CD4-positive, alpha-beta T cell treated with Interferon alpha-2 for 1 hour (primary cell): ENCODE results near the gene RCVRN.

ENCODE experiments used
- DNase-seq, 2 donors: peaks; one replicate each; pipeline ENCODE4 v3.0.0-alpha.2; 2020 to 2022

The RCVRN gene

GRCh38 chr17:9905078-9905415, at the start of gene RCVRN:
TSS of gene RCVRN (minus strand) at chr17:9905271. CDS start at chr17:9905180, 91 bp downstream.
- no peak for DNase-seq

- DNase-seq, result no peak
Measured at GRCh38 chr17:9953492-9953891, 48.4 kb upstream of the RCVRN start.

- DNase-seq, result no peak
Measured at GRCh38 chr17:9951803-9952202, 46.7 kb upstream of the RCVRN start.

GRCh38 chr17:9948928-9949327, 43.9 kb upstream of the RCVRN start:
- no peak for DNase-seq

- no peak for DNase-seq
Measured at GRCh38 chr17:9944704-9945103, 39.6 kb upstream of the RCVRN start.

GRCh38 chr17:9943343-9943742, 38.3 kb upstream of the RCVRN start:
- no peak for DNase-seq

- DNase-seq, result no peak
Measured at GRCh38 chr17:9942885-9943284, 37.8 kb upstream of the RCVRN start.

- DNase-seq, result no peak
Measured at GRCh38 chr17:9941305-9941704, 36.2 kb upstream of the RCVRN start.

- DNase-seq, result no peak
Measured at GRCh38 chr17:9940841-9941240, 35.8 kb upstream of the RCVRN start.

GRCh38 chr17:9938764-9939163, 33.7 kb upstream of the RCVRN start:
- DNase-seq, result no peak

- DNase-seq, result no peak
Measured at GRCh38 chr17:9937901-9938300, 32.8 kb upstream of the RCVRN start.

GRCh38 chr17:9937241-9937761, 32.2 kb upstream of the RCVRN start:
- DNase-seq, result no peak

- no peak for DNase-seq
Measured at GRCh38 chr17:9936095-9936494, 31.0 kb upstream of the RCVRN start.

GRCh38 chr17:9935408-9935807, 30.3 kb upstream of the RCVRN start:
- DNase-seq, result no peak

- no peak for DNase-seq
Measured at GRCh38 chr17:9934331-9934730, 29.3 kb upstream of the RCVRN start.

- DNase-seq, result no peak
Measured at GRCh38 chr17:9932491-9932890, 27.4 kb upstream of the RCVRN start.

- no peak for DNase-seq
Measured at GRCh38 chr17:9931144-9931741, 26.2 kb upstream of the RCVRN start.

GRCh38 chr17:9929871-9930270, 24.8 kb upstream of the RCVRN start:
- no peak for DNase-seq

- no peak for DNase-seq
Measured at GRCh38 chr17:9928601-9929333, 23.7 kb upstream of the RCVRN start.

GRCh38 chr17:9926150-9926804, 21.2 kb upstream of the RCVRN start:
- DNase-seq, result no peak

GRCh38 chr17:9925457-9925856, 20.4 kb upstream of the RCVRN start:
- no peak for DNase-seq

- peak in 1 of 2 donors; percentile 58 for DNase-seq
Measured at GRCh38 chr17:9924735-9925191, 19.7 kb upstream of the RCVRN start.

- DNase-seq, result no peak
Measured at GRCh38 chr17:9922012-9922848, 17.2 kb upstream of the RCVRN start.
